C4-2B (cell line): Measurements from ENCODE around the gene SLC23A2.
A peak's percentile ranks its signal among the peaks of the same experiment; 100 is the strongest.

Experiments
- H3K27ac ChIP-seq: fragments of 450-650 bp; 2 replicates; pipeline ENCODE4 v1.5.1; 2017
- ZFX ChIP-seq: fragments of 450-650 bp; IDR thresholded peaks from 2 replicates; pipeline ENCODE4 v1.6.1; 2017
- TF ChIP-seq, protein P1 (sequence below): fragments of 450-650 bp; conservative IDR thresholded peaks from 2 replicates; pipeline ENCODE4 v1.5.1; 2017; ENCODE audit warnings: mild to moderate bottlenecking

SLC23A2 gene

DNA sequence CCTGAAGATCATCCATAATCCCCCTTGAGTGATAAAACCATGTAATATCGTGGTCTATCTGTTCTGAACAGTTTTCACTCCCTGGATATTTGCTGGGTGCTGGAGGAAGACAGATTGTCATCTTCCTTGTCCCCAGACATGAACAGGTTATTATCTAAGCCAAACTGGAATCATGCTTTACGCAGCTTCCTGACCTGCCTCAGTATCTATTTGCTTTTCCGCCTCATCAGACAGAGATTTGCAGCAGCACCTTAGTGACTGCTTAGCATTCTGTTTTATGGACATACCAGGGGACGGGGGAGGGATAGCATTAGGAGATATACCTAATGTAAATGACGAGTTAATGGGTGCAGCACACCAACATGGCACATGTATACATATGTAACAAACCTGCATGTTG lies 124.6 kb downstream of the SLC23A2 start:
- TF ChIP-seq ZFX = no peak
- TF ChIP-seq, protein P1, sequence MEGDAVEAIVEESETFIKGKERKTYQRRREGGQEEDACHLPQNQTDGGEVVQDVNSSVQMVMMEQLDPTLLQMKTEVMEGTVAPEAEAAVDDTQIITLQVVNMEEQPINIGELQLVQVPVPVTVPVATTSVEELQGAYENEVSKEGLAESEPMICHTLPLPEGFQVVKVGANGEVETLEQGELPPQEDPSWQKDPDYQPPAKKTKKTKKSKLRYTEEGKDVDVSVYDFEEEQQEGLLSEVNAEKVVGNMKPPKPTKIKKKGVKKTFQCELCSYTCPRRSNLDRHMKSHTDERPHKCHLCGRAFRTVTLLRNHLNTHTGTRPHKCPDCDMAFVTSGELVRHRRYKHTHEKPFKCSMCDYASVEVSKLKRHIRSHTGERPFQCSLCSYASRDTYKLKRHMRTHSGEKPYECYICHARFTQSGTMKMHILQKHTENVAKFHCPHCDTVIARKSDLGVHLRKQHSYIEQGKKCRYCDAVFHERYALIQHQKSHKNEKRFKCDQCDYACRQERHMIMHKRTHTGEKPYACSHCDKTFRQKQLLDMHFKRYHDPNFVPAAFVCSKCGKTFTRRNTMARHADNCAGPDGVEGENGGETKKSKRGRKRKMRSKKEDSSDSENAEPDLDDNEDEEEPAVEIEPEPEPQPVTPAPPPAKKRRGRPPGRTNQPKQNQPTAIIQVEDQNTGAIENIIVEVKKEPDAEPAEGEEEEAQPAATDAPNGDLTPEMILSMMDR = no peak
- H3K27ac ChIP-seq = no peak overlapping the region

DNA sequence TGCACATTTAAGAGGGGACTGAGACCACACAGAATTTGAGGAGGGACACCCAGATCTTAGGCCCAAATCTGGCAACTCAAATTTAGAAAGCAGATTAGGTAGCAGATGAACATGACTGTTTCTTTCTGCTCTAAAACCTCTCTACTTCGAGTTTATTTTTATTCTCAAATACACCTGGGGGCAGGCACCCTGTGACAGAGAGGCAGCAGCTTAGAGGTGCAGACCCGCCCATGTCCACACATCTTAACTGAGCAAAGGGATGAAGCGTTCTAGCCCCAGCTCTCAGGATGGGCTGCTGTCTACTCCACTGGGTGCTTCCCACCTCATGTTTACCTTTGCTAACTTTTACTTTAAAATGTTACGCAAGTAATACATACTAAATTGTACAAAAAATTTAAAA lies 125.0 kb downstream of the SLC23A2 start:
- no peak overlapping the region for H3K27ac ChIP-seq
- TF ChIP-seq, protein P1 = no peak
- TF ChIP-seq ZFX = no peak

- H3K27ac ChIP-seq = no peak overlapping the region
- no peak for TF ChIP-seq ZFX
Measured at GRCh38 chr20:4875578-4876067, 125.7 kb downstream of the SLC23A2 start.

GRCh38 chr20:4873396-4873795 lies 127.9 kb downstream of the SLC23A2 start:
- TF ChIP-seq ZFX = no peak
- TF ChIP-seq, protein P1 = no peak
- H3K27ac ChIP-seq = no peak overlapping the region

- TF ChIP-seq ZFX = no peak
- TF ChIP-seq, protein P1 = no peak
- no peak overlapping the region for H3K27ac ChIP-seq
Measured at GRCh38 chr20:4871486-4871885, 129.8 kb downstream of the SLC23A2 start.

DNA sequence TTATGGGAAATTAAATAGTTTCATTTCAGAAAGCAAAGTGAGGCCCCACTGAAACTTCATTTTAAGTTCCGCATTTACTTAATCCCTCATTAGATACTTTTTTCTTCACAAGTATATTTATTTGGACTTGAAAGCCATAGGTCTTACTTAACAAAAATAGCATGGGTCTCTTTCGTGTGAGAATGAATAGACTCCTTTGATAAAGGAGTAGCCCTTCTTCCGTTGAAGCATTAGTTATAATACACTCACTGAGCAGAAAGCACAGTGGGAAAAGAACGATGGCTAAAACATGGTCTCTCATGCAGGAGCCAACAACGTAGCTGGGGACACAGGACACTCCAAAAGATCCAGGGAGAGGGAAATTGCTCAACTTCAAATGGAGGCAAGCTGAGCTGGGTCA lies 130.4 kb downstream of the SLC23A2 start:
- no peak for TF ChIP-seq ZFX
- TF ChIP-seq, protein P1 = no peak
- H3K27ac ChIP-seq = no peak overlapping the region

DNA sequence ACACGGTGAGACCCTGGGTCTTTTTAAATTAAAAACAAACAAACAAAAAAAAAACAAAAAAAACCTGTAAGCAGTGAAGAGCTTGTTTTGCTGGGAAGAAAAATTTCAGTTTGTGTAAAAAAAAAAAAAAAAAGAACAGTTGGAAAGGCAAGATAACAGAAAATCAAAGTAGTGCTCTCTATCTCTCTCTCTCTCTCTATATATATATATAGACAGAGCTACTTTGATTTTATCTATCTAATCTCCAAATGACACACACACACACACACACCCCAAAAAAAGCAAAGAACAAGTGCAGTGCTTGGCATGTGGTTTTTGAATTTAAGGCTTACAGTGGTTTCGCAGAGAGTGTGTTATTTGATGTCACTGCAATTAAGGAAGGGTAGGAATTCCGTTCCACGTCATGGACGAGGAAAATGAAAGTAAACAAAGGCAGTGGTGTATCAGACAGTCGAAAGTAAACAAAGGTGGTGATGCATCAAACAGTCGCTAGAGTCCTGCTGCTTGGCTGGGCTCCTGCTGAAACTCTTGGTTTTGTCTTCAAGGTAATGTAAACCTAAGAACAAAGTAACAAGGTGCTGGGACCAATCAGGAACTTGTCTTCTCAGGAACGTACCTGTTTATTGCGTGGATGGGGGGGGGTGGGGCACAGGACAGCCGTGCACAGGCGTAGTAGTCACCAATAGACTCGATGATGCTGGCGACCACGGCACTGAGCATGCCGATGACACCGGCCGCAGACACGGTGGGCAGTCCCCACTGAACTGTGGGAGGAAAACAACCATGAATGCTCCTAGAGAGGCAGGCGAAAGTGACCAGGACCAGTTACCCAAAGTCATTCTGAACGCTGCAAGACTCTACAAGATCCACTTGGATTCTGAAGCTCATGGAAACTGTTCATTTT lies 131.8 kb downstream of the SLC23A2 start:
- peak overlapping the region; percentile 56 for H3K27ac ChIP-seq
- no peak for TF ChIP-seq ZFX
- TF ChIP-seq, protein P1 = no peak

DNA sequence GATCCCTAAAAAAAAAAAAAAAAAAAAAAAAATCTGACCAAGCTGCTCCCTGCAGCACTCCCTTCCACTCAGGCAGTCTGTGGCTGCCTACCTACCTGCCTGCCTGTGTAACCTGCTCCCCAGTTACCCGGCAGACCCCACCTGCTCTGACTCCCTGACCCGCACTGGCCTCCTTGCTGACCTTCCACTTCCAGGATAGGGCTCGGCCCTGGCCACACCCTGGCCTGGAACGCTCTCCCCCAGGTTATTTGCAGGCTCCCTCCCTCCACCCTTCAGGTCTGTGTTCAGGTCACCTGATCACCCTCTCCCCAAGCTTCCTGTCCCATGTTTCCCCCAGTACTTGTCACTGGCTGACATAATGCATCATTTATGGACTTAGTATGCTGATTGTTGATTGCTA lies 134.3 kb downstream of the SLC23A2 start:
- H3K27ac ChIP-seq = no peak overlapping the region

More for the DNA sequence above, 134.3 kb downstream of the SLC23A2 start:
- TF ChIP-seq, protein P1 = no peak
